ENCODE results near the gene MAPKAPK2.

DNA sequence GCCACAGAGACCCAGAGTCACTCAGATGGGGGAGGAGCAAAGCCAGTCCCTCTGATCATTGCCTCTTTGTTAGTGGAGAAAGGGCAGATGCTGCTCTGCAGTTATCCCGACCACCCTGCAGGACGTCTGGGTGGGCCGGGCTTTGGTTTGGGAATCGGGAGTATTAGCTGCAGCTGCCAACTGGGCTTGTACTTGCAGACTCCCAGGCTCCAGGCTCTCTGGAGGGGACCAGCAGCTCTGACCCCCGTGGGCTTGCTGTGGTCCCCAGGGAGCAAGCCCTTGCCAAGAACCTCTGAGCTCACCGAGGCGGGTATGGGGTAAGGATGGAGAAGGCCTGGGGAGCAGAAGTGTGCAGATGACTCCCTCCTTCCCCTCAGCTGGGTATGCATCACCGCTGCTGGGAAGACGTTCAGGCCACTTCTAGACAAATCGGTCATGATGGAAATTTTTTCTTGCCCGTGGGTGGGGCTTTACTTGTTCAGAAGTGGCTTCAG is 21.6 kb downstream of the MAPKAPK2 start:
- no peak for TF ChIP-seq CTCF (conservative IDR thresholded peaks at IDR 0.05; ENCODE audit: low read length)
- TF ChIP-seq EZH2phosphoT487 (IDR thresholded peaks at IDR 0.05; ENCODE audit: borderline replicate concordance, low read depth, low read length) = no peak

Measured in OCI-LY7 (cell line).